HG03175 (cell line): ENCODE measurements around the gene SRPK2.
"Not testable (repeated sequence)": the region's sequence is repeated elsewhere in the genome, so short reads cannot be mapped to it uniquely, and the experiment has no call there.

ENCODE experiments used
- ATAC-seq: cut with Tn5 transposase; IDR thresholded peaks from one replicate; pipeline ENCODE4 v1.9.1; 2021; ENCODE audit warnings: mild to moderate bottlenecking, moderate library complexity; ENCODE audit not compliant: unreplicated experiment

SRPK2 gene

DNA sequence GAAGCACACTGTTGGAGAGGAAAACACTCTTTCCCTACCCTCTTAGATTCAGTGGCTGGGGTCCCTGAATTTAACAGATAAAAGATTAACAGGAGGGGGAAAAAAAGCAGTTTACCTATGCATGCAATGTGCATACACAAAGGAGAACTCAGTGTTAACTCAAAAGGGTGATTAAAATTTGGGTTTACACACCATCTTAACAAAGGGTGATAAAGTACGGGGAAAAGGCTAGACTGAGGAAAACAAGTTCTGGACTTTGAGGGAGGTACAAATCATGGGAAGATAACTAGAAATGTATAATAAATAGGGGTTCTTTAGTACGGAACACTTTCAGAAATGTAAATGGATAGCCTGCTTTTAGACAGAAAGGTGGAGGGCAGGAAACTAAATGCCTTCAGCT lies 83.1 kb downstream of the SRPK2 start:
- ATAC-seq = no peak

DNA sequence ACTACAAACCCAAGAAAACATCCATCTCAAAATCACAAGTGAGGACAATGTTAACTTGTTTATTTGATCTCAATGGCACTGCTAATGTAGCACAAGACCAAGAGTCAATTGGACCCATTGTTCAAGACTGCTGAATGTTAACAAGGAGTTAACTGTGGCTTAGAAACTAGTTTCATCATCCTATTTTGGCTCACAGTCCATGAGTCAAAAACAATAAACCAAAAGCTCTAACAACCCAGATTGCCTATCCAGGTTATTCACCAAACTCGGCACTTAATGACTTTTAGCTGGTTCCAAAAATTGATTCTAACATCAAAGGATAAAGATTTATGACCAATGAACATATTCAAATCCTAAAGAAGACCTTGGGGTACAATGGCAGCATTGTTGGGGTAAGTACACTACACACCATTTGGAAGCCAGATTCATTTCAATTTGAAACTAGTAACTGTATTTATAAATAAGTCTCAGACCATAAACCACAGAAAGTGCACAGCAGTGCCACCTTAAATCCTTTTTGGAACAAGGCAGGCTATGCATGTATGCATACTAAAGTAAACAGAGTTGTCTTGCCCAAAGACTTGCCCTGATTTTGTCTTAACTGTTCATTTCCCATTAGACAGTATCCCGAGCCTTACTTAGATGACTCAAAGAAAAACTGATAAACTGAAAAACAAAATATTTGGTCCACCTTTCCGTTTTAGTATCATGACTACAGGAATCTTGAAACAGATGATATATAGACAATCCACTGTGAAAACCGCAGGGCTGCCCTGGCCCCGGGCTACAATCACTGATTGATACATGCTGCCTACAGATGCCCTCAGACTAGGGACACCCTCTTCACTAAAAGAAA lies 84.5 kb downstream of the SRPK2 start:
- peak; percentile 81 for ATAC-seq

DNA sequence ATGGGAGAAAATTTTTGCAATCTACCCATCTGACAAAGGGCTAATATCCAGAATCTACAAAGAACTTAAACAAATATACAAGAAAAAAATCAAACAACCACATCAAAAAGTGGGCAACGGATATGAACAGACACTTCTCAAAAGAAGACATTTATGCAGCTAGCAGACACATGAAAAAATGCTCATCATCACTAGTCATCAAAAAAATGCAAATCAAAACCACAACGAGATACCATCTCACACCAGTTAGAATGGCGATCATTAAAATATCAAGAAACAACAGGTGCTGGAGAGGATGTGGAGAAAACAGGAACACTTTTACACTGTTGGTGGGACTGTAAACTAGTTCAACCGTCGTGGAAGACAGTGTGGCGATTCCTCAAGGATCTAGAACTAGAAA lies 88.1 kb downstream of the SRPK2 start:
- ATAC-seq = not testable (repeated sequence)

DNA sequence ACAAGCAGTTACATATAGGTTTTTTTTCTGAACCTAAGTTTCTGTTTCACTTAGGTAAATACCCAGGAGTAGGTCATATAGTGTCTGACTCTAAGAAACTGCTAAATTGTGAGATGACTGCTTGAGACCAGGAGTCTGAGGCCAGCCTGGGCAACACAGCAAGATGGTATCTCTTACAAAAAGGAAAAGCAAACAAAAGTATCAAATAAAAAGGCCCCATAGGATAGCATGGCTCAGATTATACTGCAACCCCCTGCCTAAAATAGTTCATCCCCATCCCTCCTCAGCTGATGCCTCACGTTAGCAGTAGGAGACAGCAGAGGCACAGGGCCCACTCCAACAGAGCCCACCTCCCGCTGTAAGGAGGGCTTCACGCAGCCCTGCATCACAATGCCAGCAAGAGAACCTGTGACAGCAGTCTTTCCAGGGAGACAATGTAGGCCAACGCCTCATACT lies 90.3 kb downstream of the SRPK2 start:
- peak; percentile 93 for ATAC-seq

DNA sequence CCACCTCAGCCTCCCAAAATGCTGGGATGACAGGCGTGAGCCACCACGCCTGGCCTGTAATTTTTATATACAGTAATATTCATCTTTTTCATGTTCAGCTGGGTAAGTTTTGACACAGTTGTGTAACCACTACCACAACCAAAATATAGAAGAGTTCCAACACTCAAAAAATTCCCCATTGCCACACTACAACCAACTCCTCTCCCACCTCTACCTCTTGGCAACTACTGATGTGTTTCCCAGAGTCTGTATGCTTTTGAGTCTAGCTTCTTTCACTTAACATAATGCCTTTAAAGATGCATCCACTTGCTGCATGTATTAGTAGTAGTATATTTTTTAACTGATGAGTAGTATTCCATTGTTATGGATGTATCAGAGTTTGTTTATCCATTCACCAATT lies 90.7 kb downstream of the SRPK2 start:
- ATAC-seq = peak; percentile 22

DNA sequence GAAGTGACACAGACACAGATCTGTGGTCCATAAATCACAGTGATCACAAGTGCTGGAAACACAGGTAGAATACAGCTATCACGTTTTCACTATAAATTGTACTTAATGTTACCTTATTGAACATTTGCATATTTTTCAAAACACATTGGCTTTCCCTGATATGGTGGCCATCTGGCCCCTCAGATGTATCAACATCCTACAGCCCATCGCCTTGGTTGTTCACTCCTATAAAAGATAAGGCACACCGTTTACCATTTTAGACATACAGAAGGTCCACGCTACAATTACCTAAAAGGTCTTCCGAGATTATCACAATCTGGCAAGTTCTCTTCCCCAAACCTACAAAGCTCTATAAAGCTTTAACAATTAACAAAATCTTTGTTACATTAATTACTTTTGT lies 91.4 kb downstream of the SRPK2 start:
- ATAC-seq = no peak

DNA sequence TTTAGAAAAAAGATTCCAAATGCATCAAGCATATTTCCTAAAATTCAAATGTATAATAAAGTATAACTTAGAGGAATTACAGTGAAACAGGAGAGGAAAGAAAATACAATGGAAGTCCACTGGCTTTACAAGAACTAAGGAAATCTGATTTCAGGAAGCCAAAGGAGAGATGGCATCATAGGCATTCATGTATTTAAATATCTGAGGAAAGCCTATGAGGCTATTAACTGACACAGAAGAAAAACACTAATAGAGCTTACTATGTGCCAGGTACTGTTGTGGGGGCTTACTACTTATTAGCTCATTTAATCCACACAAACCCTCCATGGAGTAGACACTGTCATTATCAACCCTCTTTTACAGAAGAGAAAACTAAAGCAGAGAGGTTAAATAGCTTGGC lies 92.2 kb downstream of the SRPK2 start:
- ATAC-seq = no peak

DNA sequence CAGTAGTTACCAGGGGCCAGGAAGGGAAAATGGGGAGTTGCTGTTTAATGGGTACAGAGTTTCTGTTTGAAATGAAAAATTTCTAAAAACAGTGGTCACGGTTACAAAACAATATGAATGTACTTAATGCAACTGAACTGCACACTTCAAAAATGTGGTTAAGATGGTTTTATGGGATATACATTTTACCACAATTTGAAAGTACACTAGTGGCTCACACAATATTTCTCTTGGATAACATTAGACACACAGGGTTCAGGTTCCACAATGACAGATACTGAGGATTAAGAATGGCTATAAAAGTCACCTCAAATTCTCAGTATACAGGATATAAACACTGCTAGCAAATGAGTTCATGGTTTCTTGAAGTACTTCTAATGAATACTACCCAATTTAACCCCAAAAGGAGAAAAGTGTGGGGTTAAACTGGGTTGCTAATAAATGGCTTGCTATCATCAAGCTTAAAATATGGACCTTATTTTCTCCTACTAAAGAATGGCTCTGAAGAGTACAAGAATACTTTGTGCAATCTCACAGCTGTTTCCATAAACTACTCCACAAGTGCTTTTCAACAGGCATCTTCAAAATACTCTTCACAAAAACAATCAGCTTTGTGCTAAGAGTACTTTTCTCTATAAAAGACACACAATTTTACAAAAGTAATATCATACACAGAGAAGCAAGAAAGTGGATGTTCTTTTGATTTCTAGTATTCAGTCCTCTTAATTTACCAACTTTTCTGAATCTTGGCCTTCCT lies 92.9 kb downstream of the SRPK2 start:
- ATAC-seq = no peak

DNA sequence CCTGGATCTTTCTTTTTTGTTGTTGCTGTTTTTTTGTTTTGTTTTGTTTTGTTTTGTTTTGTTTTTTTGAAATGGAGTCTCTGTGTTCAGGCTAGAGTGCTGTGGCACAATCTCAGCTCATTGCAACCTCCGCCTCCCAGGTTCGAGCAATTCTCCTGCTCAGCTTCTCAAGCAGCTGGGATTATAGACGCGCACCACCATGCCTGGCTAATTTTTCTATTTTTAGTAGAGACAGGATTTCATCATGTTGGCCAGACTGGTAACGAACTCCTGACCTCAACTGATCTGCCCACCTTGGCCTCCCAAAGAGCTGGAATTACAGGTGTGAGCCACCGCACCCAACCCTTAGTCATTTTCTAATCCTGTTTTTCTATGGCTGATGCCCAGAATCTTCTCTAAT lies 94.2 kb downstream of the SRPK2 start:
- ATAC-seq = not testable (repeated sequence)

DNA sequence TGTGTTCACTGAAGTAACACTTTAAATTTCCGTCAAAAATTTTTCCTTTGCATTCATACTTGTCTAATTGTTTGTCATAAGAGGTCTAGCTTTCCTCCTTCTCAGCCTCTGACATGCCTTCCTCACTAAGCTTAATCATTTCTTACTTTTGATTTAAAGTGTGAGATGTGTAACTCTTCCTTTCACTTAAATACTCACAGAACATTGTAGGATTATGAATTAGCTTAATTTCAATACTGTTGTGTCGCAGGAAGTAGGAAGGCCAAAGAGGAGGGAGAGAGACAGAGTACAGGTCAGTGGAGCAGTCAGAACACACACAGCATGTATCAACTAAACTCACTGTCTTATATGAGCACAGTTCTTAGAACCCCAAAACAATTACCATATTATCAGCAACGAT lies 99.0 kb downstream of the SRPK2 start:
- ATAC-seq = no peak

DNA sequence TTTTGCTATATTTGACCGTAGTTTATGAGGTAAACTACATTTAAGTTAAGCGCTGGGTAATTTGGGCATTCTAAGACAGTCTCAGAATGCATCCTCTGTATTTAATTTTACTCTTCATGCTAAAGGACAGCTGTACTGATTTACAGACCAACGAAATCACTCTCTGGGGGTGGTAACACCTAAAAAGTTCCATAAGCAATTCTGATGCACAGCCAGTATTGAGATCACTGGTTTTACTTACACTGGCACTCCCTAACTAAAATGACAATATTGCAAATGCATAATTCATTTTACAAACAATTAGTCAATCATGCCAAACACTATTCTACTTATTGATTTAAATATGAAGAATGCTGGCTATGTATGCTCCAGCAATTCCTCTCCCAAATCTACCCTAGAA lies 102.3 kb downstream of the SRPK2 start:
- ATAC-seq = no peak

DNA sequence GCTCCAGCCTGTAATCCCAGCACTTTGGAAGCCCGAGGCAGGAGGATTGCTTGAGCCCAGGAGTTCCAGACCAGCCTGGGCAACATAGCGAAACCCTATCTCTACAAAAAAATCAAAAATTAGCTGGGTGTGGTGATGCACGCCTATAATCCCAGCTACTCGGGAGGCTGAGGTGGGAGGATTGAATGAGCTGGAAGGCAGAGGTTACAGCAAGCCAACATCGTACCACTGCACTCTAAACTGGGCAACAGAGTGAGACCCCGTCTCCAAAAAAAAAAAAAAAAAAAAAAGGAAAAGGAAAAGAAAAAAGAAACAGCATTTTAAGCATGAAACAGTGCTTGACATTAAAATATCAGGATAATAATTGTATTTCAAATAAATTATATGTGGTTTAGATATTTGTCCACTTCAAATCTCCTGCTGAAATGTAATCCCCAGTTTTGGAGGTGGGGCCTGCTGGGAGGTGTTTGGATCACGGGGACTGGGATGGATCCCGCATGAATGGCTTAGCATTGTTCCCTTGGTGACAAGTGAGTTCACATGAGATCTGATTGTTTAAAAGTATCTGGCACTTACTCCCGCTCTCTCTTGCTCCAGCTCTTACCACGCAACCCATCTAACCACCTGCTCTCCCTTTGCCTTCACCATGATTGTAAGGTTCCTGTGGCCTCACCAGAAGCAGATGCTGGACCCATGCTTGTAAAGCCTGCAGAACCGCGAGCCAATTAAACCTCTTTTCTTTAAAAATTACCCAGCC lies 103.4 kb downstream of the SRPK2 start:
- ATAC-seq = no peak

DNA sequence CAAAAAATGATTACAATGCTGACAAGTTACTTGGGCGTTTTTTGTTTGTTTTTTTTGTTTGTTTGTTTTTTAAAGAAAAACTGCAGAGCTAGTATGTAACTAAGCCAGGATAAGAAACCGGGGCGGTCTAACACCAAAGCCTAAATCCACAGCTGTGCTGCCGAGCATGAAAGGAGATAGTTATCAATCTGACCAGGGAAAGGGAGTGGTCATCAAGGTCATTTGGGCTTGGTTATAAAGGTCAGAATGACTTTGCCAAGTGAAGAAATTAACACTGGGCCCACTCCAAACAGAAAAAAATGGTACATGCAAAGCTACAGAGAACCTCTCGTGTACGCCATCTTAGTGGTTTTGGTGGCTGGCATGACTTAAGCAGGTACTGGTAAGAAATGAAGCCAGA lies 104.7 kb downstream of the SRPK2 start:
- ATAC-seq = no peak

DNA sequence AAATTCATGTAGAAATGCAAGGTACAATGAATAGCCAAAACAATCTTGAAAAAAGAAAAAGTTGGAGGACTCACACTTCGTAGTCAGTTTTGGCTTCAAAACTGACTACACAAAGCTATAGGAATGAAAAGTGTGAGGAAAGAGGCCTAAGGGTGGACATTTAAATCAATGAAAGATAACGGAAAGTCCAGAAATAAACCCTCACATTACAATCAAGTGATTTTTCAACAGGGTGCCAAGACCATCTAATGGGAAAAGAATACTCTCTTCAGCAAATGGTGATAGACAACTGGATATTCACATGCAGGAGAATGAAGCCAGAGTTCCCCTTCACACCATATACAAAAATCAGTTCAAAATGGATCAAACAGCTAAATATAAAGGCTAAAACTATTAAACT lies 106.8 kb downstream of the SRPK2 start:
- ATAC-seq = no peak

DNA sequence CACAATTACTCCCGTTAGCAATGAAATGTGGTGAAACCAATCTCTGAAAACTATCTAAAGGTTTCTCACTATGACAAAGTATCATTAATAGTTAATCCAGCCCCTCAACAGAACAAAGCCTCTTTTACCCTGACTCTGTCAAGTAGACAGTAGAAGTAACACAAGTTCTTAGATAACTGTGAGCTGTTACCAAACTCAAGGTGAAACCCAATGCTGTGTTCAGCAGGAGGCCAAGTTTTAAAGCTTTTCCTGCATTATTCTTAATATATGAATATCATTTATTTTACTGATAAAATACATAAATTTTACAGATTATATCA lies 109.1 kb downstream of the SRPK2 start:
- peak; percentile 94 for ATAC-seq

DNA sequence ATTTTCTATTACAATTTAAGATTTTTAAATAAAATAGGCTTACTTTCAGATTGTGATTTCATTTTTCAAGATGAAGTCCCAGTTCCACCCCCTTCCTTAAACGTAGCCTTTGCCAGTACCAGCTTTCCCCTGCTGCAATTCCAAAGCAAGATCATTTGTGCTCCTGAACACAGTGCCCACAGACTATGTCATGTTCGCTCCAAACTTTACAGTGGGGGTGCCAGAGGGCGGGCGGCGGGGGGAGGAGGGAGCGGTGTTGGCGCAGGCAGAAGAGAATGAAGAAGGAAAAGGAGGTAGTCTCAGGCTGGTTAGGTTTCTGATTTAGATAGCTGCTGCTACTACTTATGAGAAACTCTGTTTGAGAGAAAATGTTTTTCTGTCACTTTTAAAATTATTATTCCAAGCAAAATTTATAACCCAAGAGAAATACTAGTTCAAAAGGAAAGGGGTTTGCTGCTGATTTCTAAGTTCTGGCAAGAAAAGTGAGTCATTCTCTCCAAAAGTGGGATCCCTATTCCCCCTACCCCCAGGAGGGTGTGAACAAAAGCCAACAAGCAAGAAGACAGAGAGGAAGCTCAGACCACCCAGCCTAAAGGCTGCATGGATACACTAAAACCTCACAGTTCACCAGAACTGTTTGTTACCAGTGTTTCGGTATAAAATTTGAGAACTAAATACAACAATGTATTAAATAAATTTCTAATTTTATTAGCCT lies 109.6 kb downstream of the SRPK2 start:
- peak; percentile 56 for ATAC-seq

DNA sequence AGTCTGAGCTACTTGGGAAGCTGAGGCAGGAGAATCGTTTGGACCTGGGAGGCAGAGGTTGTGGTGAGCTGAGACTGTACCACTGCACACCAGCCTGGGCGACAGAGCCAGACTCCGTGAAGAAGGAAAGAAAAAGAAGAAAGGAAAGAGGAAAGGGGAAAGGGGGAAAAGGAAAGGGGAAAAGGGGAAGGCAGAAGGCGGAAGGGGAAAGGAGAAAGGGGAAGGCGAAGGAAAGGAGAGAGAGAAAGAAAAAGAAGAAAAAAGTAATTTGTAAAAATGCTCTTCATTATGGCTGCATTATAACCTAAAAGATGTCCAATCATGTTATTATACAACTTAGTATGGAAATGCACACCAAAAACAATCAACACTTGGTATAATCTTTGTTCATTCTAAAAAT lies 110.2 kb downstream of the SRPK2 start:
- no peak for ATAC-seq

DNA sequence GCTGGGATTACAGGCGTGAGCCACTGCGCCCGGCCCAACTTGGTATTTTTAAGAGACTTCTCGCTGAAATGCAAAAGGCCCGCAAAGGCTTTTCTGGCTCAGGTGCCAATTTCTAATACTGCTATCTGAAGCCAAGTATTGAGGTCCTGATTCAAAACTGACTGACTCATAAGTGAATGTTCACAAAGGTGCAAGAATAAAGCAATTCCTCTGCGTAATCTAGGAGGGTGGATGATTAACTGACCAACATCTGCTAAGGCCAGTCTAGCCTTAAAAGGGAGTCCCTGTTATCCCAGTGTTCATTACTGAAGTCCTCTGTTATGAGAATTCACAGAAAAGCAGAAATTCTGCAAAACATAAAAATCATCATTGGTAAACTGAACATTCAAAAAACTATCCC lies 111.4 kb downstream of the SRPK2 start:
- ATAC-seq = peak; percentile 60

DNA sequence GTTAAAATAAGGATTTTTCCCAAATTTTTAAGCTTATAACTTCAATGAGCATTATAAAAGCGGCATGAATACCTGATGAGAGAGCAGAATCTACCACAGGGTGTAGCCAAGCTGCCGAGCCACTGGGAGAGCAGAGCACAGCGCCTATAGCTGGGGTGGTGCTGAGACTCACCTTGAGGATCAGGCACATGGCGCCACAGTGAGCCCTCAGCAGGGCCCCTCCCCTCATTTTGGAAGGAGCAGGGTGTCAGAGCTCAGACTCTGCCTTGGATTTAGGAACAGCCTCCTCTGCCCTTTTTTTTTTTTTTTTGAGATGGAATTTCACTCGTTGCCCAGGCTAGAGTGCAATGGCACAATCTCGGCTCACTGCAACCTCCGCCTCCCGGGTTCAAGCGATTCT lies 118.6 kb downstream of the SRPK2 start:
- no peak for ATAC-seq

DNA sequence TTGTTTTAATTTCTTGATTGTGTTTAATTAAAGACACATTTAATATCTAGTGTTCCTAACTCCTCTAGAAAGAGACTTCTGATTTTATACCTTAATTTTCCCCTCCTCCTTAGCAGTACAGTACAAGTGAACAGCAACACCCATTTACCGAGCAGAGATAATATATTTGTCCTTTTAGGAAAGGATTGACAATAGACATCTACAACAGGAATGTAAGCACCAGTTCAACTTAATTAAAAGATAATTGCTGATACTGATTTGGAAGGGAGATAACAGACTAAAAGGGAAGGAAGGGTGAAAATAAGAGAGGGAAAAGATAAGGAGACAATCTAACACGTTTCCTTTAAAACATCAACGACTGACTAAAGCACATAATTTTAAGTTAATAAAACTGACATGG lies 119.3 kb downstream of the SRPK2 start:
- no peak for ATAC-seq
